ENCODE measurements around the gene FBLN7.

- TF ChIP-seq YY1 (IDR thresholded peaks at IDR 0.05; ENCODE audit: low read depth) (no peak), EGR1 (IDR thresholded peaks at IDR 0.05) (no peak)
Measured at GRCh38 chr2:112185131-112185530, 46.9 kb downstream of the FBLN7 start.

Measured in Ishikawa (cell line).